NCI-H146 (cell line): ENCODE results near the gene CDC42EP5.
"Not testable (repeated sequence)": the region's sequence is repeated elsewhere in the genome, so short reads cannot be mapped to it uniquely, and the experiment has no call there.

Experiments
- DNase-seq: peaks from one replicate; lab custom pipeline; 2025; lab: John Stamatoyannopoulos, UW

CDC42EP5 gene

GRCh38 chr19:54473071-54473891, at the start of gene CDC42EP5:
CDC42EP5 (minus strand) TSS chr19:54473296; CDS start chr19:54465547, 7,749 bp downstream.
- no peak for DNase-seq

DNA sequence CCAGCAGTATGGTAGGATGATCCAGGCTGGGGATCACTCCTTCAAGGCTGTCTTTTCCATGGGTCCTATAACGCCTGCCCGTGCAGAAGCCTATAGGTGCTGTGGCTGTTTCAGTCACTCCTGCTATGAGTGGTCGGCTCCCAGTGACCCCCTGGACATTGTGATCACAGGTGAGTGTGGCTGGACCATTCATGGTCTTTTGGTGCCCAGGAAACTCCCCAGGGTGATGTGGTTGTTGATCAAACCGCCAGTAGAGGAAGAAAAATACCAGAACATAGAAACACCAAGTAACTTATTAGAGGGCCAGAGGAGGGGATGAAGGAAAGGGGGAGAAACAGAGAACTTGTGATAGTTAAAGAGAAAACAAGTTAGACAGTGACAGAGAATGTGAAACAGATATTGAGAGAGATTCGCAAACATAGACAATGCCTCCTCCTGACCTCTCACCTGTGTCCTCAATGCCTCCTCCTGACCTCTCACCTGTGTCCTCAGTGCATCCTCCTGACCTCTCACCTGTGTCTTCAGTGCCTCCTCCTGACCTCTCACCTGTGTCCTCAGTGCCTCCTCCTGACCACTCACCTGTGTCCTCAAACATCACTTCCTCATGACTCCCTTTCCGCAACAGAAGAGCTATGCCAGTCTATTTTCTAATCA, 48.9 kb upstream of the CDC42EP5 start:
- DNase-seq, result no peak

DNA sequence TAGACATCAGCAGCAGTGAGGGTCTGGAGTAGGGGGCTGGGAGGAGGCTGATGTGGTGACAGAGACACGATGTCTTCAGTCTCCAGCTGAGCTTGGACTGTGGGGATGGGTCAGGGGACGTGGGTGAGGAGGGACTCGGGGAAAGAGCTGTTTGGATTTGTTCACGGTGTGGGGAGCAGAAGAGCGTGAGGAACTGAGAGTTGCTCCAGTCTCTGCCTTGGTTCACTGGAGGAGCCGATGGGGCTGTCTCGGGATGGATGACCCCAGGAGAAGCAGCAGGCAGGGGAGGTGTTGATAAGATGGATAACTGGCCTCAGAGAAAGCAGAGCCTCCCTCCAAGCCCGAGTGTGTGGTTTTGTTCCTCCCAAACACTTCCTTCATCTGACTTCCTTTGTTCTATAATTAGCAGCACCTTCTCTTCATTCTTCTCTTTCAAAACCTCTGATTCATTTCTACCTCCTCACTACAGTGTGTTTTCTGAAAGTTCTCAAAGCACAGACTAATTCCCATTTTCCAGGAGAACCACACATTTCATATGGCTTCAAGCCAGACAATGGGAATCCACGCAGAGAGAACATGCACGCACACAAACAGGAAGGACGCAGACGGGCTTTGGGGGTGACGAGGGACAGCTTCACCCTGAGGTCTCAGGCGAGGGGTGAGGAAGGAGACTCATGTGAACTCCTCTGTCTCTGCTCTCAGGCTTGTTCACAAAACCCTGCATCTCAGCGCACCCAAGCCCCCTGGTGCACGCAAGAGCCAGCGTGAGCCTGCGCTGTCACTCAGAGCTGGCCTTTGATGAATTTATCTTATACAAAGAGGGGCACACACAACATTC, 48.1 kb upstream of the CDC42EP5 start:
- no peak for DNase-seq

DNA sequence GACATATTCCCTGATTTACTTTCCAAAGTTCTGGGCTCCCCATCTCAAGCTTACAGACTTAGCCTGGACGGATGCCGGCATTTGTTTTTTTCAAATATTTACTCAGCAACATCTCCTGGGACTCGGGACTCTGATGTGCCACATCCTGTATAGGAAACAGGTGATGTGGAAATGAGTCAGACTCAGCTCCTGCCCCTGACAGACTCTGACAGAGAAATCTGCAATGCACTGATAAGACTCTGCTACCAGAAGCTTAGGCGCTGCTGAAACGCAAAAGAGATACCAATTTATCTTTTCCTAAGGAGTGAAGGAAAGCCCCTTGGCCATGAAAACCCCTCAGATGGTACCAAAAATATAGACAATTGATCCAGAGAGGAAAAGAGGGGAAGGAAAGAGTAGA, 45.7 kb upstream of the CDC42EP5 start:
- no peak for DNase-seq

DNA sequence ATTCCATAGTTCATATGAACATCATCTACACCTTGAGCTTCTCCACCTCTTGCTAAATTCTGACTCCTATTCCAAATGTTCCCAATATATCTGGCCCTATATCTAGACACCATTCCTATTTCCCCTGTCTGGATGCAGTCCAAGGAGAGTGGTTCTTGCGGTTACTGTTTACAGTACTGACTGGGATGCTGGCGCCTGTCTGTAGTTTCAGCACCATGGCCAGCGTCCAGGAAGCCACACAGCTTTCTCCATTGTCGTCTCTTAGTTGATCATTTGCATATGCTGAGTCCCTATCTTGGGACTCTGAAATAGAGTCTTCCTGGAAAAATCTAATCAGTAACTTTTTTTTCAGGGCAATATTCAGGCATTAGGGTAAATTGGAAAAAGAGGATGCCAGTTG, 44.4 kb upstream of the CDC42EP5 start:
- no peak for DNase-seq

GRCh38 chr19:54515156-54515555, 42.1 kb upstream of the CDC42EP5 start:
- no peak for DNase-seq

DNA sequence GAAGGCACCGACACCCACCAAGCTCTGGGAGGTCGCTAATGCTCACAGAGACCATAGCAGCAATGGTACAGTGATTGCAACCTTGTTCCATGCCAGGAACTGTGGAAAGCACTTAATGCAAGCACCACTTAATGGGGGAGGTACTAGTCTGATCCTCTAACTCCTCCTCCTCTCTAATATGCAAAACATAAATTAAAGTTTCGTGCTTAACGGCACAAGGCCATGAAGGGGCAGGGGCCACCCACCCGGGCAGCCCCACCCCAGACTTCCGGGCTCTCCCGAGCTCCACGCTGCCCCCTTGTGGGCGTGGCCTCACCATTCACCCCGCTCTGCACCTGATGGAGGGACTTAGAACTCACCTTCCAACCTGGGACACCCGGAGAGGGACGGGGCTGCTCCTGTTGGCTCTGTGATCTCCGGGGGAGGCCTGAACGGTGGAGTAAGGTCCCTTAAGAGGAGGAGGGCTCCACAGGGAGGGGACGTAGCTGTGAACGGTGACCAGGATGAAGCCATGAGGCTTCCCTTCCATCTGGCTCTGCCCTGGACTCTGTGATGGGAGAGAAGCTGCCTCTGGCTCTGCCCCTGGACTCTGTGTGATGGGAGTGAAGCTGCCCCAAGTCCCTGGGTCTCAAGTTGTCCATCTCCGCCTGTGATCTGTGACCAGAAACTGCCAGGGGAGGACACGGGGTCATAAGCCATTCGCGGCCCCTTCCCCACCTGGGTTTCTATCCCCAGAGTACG, 36.3 kb upstream of the CDC42EP5 start:
- DNase-seq, result not testable (repeated sequence)

DNA sequence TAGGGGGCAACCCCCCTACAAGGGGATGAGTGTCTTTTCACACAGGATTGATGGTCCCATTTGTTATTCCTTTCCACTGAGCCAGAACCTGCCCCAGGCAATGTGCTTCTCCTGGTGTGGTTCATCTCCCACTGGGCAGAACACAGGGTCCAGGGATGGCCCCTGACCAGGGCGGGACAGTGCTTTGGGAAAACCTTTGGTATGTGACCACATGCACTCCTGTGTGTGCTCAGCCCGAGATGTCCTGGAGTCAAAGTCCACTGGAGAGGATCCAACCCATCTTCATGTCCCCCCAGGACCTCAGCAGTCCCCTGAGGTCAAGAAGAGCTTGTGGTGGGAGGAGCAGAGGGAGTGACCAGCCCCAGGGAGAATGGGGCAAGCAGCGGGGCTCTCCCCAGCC, 35.4 kb upstream of the CDC42EP5 start:
- not testable (repeated sequence) for DNase-seq

GRCh38 chr19:54507824-54508223, 34.7 kb upstream of the CDC42EP5 start:
- no peak for DNase-seq

DNA sequence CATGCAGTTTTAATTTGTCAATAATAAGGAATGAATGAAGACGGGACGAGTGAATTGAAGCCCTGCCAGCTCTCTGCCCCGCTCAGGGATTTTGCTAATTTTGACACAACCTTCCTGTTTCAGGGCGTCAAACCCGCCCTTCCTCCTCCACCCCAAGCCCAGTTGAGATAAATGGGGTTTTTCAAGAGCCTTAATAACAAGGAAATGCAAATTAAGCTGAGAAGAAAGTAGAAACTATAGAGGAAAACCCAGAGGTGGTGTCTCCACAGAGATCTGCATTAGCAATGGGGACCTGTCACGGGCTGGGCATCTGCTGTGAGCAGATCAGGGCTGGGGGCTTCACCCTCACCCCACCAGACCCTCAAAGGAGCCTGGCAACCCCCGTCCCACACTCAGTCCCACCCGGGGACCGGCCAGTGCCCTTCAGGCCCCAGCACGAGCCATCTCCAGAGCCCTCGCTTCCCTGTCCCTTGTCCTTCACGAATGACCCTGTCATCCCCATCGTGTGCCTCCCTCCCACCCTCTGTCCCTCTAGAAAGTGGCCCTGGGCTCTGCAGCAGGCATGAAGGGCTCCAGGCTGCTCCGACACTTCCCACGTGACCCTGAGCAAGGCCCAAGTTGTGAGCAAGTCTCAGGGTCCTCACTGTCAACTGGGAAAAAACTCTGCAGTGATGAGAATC, 34.1 kb upstream of the CDC42EP5 start:
- DNase-seq, result not testable (repeated sequence)

- no peak for DNase-seq
These were observed 33.0 kb upstream of the CDC42EP5 start for GRCh38 chr19:54506079-54506478.

DNA sequence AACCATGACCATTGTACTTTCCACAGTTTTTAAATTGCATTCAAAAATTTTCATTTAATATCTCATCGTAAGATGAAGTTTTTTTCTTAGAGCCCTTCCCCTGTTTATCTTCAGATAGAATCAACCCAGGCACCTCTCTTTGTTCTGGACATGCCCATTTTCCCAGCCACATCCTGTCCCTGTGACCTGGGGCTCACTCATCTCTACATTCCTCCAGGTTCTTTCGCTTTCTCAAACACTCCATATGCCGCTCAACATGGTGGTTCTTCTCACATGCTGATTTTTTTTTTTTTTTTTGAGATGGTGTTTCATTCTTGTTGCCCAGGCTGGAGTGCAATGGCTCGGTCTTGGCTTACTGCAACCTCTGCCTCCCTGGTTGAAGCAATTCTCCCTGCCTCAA, 32.4 kb upstream of the CDC42EP5 start:
- DNase-seq, result not testable (repeated sequence)

DNA sequence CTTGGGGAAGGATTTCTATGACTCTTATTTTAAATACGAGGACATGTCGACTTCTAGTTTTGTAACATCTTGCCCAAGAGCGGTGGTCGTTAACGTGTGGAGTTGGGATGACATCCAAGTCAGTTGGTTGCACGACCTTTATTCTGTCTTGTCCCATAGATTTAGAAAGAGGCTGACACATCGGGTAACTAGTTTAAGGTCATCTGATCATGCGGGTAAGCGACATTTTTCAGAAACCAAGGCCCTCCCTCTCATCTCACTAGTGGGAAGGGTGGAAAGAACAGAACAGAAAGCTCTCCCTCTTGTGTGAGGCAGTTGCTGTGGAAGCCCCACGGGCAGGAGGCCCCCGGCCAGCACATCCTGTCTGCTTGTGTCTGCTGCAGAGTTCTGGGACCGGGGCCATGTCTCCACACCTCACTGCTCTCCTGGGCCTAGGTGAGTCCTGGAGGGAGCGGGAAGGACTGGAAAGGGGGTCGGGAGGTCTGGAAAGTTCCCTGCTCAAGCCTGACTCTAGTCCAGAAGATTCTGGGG, 29.5 kb upstream of the CDC42EP5 start, which contains the start of gene LAIR2:
TSS of gene LAIR2 (plus strand) at position 314 of the 531 bp plus-strand sequence. CDS start at position 402, 88 bp downstream.
- DNase-seq, result no peak

DNA sequence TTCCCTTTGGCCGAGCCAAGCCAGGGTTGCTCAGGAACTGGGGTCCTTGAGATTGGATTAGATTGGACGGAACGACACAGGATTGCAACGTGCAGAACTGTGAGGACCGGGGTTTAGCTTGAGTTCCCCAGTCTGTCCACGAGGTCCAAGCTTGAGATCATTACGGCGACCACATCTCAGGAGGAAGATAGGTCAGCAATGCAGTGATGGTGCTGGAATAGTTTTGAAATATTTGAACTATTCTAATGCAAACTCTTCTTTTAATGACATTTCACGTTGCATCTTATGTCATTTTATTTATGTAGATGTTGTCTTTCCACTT, 25.3 kb upstream of the CDC42EP5 start:
- not testable (repeated sequence) for DNase-seq

- DNase-seq, result not testable (repeated sequence)
These were observed 24.8 kb upstream of the CDC42EP5 start for GRCh38 chr19:54497747-54498450.

- DNase-seq, result not testable (repeated sequence)
These were observed 22.2 kb upstream of the CDC42EP5 start for GRCh38 chr19:54495284-54495683.

- no peak for DNase-seq
These were observed 21.0 kb upstream of the CDC42EP5 start for GRCh38 chr19:54493967-54494585.

GRCh38 chr19:54493056-54493455, 20.0 kb upstream of the CDC42EP5 start:
- not testable (repeated sequence) for DNase-seq

GRCh38 chr19:54492568-54492967, 19.5 kb upstream of the CDC42EP5 start:
- no peak for DNase-seq

GRCh38 chr19:54489766-54490165, 16.7 kb upstream of the CDC42EP5 start:
- DNase-seq, result no peak
